NCI-H1436 (cell line): Measurements from ENCODE around the gene SPRR2D.
"Not testable (repeated sequence)": the region's sequence is repeated elsewhere in the genome, so short reads cannot be mapped to it uniquely, and the experiment has no call there.

ENCODE experiments used
- DNase-seq: peaks from one replicate; lab custom pipeline; 2025; lab: John Stamatoyannopoulos, UW

SPRR2D gene

DNA sequence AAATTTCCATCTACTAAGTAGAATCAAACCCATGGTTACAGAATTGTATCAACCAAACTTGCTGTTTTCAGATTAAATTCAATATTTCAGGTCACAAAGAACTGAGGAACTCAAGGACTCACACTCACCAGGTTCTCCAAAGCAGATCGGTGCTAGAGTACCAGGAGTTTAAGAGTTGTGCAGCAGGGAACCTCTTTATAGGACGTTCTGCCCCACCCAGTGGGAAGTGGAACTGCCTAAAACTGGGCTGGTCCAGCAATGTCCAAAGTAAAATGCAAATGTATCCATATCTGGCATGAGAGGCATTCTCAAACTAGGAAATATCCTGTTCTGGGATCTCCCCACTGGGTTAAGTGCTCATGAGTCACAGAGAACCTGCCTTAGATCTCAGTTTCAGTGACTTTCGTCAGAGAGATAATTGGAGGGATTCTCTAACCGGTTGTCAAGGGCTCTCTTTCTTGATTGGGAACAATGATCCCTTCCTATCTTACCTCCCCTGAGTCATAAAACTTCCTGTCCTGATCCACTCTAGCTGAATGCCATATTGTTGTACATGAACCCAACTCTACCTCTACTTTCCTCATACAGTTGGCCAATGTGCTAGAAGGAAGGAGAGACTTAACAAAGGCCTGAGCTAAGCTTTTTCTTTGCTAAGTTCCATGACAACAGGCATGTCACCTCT lies at the start of gene SPRR2D:
Gene SPRR2D (minus strand): TSS at position 171 of the 682 bp plus-strand sequence. CDS start 774 bp downstream, outside the sequence.
- DNase-seq: no peak

DNA sequence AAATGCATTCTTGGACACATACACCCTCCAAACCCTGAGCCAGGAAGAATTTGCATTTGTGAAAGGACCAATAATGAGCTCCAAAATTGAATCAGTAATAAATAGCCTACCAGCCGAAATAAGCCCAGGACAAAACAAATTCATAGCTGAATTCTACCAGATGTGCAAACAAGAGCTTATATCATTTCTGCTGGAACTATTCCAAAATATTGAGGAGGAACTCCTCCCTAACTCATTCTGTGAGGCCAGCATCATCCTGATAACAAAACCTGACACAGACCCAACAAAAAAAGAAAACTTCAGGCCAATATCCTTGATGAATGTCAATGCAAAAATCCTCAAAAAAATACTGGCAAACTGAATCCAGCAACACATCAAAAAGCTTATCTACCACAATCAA lies 46.7 kb upstream of the SPRR2D start:
- no peak for DNase-seq

DNA sequence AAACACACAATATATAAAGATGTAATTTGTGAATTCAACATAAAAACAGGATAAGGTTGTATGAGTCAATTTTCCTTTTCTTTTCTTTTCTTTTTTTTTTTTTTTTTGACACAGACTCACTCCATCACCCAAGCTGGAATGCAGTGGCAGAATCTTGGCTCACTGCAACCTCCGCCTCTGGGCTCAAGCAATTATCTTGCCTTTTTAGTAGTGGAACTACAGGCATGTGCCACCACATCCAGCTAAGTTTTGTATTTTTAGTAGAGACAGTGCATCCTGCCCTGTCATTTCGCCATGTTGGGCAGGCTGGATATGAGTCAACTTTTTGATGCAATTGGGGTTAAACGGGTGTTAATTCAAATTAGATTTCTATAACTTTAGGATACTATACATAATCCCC lies 40.8 kb upstream of the SPRR2D start:
- no peak for DNase-seq

DNA sequence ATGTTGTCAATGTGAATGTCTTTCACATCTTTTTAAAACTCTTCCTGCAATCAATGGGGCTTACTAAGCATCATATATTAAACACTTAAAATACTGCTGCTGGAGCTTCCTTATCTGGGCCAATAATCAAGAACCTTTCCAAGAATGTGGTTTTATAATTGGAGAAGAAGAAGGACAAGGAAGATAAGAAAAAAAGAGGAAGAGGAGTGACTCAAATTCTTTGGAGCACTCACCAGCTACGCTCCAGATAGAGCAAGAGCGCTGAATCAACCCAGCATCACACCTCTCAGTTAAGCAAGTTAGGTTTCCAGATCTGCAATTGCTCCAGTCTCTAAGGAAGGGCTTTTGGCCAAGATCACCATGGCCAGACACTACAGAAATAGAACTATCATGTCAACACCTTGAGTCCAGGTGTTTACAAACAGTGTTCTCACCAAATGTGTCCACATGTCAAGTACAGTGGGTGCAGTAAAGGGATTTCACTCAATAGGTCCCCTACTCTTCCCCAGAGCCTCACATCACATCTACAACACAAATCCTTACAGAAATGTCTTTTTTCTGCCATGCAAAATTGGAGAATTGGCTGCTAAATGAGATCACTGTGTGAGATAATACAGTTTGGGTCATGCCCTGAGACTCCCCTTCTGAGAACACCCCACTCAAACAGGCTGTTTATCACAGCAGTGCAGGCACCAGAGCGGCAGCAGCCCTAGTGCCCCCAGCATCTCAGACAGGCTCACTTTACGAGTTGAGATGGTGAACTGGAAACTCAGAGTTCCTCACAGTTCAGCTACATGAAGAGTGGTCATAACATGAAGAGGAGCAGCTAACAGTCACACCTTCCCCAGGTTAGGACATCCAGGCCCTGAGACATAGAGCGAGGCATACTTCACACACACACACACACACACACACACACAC lies 32.1 kb upstream of the SPRR2D start:
- DNase-seq: no peak

DNA sequence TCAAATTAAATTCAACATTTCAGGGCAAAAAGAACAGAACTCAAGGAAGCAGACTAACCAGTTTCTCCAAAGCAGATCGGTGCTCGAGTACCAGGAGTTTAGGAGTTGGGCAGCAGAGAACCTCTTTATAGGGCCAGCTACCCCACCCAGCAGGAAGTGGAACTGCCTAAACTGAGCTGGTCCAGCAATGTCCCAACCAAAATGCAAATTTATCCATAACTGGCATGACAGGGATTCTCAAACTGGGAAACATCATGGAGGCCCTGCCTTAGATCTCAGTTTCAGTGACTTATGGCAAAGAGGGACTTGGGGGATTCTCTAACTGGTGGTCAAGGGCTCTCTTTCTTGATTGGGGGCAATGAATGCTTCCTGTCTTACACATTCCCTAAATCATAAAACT lies 30.6 kb upstream of the SPRR2D start, which contains the start of gene SPRR2B:
Gene SPRR2B (minus strand): TSS at position 101 of the 400 bp plus-strand sequence. CDS start 772 bp downstream, outside the sequence.
- no peak for DNase-seq

DNA sequence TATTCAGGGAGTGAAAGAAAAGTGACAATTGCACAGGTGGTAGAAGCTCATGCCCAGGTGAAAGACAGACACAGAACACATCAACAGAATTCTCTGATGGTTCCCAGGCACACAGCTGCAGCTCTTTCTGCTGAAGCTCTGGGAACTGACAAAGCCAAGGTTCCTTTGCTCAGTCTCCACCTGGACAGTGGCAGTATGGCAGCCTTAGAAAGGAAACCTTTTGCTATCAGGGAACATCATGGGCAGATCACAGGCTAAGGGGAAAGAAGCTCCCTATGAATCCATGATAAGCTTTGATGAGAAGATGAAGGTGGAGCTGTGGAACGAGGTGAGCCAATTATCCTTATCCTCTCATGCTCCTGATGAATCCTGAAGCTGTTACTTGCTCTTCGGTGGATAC lies 29.3 kb upstream of the SPRR2D start:
- DNase-seq: no peak

DNA sequence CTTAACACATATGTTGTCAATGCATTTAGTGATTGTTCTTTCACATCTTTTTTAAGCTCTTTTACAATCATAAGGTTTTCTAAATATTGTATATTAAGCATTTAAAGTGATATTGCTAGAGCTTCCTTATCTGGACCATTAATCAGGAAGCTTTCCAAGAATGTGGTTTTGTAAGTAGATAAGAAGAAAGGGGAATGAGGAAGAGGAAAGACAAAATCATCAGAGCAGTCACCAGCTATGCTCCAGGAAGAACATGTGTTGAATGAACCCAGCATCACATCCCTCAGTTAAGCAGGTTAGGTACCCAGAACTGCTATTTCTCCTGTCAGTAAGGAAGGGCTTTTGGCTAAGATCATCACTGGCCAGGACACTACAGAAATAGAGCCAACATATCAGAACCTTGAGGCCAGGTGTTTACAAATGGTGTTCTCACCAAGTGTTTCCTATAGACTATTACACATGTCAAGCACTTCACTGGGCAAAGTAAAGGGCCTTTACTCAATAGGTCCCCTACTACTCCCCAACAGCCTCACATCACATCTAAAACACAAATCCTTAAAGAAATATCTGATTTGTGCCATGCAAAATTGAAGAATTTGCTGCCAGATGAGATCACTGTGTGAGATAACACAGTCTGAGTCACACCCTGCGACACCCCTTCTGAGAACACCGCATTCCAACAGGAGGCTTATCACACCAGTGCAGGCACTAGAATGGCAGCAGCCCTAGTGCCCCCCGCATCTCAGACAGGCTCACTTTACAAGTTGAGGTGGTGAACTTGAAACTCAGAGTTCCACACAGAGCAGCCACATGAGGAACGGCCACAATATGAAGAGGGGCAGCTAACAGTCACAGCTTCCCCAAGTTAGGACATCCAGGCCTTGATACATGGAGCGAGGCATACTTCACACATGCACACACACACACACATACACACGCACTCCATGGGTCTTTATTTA lies 18.2 kb upstream of the SPRR2D start:
- DNase-seq: no peak

DNA sequence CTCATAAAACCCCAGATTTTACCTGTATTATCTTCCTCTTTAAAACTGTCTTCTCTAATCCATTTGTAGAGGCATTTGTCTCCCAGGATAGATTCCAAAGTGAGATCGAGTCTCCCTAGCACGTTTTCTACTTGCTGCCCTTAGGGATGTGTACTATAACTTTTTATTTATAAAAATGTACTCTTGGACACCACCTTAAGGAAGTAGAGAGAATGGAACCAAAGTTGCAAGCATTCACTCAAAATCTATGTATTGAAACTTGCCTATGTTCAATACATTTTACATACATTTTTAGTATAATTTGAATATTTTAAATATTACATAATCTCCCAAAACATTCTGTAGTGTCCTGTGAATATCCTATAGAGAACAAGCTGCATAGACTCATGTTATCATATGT lies 17.2 kb upstream of the SPRR2D start:
- DNase-seq: no peak

DNA sequence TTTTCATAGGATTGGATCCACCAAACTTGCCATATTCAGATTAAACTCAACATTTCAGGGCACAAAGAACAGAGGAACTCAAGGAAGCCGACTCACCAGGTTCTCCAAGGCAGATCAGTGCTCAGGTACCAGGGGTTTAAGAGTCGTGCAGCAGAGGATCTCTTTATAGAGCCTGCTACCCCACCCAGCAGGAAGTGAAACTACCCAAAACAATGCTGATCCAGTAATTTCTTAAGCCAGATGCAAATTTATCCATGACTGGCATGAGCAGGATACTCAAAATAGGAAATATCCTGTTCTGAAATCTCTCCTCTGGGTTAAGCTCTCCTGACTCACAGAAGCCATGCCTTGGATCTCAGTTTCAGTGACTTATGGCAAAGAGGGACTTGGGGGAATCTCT lies 16.5 kb upstream of the SPRR2D start, which contains the start of gene SPRR2A:
Gene SPRR2A (minus strand): TSS at position 138 of the 400 bp plus-strand sequence. CDS start 777 bp downstream, outside the sequence.
- DNase-seq: no peak

DNA sequence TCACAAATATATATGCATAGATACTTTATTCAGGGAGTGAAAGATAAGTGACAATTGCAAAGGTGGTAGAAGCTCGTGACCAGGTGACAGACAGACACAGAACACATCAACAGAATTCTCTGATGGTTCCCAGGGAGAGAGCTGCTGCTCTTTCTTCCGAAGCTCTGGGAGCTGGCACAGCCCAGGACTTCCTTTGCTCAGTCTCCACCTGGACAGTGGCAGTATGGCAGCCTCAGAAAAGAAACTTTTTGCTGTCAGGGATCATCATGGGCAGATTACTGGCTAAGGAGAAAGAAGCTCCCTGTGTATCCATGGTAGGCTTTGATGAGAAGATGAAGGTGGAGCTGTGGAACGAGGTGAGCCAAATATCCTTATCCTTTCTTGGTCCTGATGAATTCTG lies 15.2 kb upstream of the SPRR2D start:
- not testable (repeated sequence) for DNase-seq

DNA sequence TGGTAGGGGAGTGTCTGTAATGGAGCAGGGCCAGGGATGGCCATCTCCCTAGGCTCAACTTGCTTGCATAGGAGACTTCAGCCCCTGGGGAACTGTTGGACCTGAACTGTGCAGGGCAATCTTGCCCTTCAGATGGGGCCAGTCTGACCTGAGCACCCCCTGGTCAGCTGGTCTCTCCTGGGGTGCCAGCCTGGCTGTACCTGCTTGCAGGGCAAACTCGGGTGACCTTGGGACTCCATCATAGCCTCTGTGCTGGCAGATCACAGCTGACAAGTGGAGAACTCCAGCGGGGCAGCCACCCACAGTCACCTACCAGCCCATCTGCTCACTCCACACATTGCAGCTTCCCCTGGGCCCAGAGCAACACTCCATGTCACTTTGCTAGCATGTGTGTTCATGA lies 8.3 kb upstream of the SPRR2D start:
- no peak for DNase-seq

DNA sequence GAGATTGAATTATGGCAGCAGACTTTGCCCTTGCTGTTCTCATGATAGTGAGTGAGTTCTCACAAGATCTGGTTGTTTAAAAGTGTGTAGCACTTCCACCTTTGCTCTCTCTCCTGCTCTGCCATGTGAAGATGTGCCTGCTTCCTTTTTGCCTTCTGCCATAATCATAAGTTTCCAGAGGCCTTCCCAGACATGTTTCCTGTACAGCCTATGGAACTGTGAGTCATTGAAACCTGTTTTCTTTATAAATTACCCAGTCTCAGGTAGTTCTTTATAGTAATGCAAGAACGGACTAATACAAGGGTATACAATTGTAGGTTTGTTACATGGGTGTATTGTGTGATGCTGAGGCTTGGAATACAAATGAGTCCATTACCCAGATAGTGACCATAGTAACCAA lies 5.7 kb downstream of the SPRR2D start:
- no peak for DNase-seq

DNA sequence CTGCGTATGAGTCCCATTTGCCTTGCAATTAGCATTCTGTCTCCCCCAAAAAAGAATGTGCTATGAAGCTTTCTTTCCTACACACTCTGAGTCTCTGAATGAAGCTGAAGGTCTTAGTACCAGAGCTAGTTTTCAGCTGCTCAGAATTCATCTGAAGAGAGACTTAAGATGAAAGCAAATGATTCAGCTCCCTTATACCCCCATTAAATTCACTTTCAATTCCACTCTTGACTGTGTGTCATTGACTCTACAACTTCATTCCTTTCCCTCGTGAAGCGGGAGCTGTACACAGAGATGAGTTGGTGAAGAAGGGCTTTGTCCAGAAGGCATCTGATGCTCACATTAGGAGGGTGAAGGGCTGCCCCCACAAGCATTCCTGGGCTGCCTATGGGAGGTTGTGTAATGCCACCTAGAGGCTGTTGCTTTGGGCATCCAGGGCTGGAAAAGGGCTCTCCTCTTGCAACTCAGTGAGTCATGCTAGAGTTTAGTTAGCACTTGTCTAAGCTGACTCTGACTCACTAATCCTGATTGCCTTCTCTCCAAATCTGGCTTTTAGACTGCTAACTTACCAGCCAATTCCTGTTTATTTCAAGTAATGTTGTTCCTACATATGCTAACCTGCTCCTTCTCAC lies 8.1 kb downstream of the SPRR2D start:
- DNase-seq: no peak

DNA sequence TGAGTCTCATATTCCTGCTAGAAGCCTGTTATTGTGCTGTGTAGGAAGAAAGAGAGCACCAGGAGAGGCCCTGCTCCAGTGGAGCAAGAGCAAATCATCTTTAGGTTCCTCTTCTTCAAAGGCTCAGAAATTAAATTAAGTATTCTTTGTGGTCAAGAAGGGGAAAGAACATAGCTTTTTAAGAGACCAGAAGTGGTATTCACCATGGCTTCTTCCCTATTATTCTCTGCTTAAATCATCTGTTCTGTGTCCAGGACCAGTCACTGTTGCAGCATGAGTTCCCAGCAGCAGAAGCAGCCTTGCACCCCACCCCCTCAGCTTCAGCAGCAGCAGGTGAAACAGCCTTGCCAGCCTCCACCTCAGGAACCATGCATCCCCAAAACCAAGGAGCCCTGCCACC lies 8.8 kb downstream of the SPRR2D start:
- DNase-seq: no peak

DNA sequence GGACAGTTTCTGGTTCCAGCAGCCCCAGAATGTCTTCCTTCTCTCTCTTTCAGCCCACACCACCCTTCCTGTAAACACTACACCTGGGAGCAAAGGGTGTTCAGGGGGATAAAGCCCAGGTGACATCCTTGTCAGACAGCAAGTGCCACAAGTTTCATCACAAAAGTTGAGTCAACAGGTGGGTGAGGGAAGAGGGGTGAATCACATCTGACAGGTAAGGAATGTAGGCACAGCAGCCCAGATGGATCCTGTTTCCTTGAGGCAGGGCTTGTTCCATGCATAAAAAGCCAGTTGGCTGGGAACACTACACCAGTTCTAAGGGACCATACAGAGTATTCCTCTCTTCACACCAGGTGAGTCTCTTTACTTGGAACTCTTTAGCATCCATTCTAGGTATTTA lies 10.0 kb downstream of the SPRR2D start, which contains the start of gene SPRR1B:
Gene SPRR1B (plus strand): TSS at position 309 of the 400 bp plus-strand sequence. CDS start 1,143 bp downstream, outside the sequence.
- no peak for DNase-seq

DNA sequence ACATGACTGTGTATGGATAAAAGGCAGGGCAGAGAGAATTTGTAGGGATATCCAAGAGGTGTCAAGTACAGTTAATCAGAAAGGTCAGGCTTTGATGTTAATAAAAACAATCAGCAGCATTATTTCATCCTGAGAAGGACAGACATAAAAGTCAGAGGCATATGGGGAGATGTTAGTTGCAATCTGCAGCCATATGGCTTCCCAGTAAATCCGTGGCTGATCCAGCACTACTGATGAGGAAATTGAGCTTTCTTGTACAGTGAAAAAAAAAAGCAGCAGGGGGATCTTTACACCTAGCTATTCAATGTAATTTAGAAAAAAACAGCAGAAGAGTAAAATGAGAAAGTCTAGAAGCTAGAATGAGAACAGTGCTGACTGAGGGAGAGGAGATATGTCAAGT lies 12.2 kb downstream of the SPRR2D start:
- DNase-seq: no peak

DNA sequence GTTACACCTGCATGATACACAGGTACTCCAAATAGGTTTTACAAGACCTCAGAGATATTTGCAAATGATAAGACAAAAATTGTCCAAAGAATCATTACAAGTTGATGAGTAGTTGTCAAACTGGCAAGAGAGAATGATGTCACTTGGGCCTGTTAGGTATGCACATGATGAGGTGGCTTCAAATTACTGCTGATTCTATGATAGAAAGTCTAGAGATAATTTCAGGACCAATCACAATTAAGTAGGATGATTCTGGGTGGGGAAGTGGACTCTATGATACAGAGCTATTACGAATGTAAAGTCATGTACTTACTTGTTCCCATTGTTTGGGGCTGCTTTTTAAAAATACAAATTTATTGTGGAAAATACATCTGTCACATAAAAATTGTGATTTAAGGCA lies 15.1 kb downstream of the SPRR2D start:
- no peak for DNase-seq

DNA sequence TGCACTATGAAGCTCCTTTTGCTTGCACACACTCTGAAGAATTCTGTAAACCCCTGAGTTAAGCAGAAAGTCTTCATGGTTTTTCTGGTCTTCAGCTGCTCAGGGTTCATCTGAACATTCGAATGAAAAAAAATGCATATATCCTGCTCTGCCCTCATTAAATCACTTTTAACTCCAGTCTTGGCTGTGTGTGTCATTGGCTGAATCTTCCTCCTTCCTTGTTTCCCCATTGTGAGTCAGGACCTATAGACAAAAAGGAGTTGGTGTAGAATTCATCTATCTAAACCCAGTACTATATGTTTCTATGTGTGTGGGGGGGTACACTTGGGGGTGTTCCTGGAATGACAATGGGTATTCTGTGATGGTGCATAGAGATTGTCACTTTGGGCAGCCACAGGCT lies 16.5 kb downstream of the SPRR2D start:
- no peak for DNase-seq

DNA sequence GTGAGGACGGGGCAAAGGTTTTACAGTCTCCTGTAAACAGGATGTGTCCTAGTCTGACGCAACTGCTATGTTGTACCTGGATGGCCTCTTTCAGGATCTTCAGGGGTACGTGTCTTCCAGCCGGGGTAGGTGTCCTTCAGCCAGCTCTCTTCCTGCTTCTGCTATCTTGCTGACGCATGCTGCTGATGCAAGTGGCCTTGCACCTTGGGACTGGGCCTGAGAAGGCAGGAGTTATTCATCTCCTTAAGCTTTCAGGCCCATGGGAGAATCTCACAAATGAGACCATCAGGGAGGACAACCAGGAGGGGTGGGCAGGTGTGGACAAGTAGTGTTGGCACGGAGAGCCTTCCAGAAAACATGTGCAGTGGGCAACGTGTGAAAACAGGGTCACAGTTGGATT lies 17.8 kb downstream of the SPRR2D start:
- no peak for DNase-seq

DNA sequence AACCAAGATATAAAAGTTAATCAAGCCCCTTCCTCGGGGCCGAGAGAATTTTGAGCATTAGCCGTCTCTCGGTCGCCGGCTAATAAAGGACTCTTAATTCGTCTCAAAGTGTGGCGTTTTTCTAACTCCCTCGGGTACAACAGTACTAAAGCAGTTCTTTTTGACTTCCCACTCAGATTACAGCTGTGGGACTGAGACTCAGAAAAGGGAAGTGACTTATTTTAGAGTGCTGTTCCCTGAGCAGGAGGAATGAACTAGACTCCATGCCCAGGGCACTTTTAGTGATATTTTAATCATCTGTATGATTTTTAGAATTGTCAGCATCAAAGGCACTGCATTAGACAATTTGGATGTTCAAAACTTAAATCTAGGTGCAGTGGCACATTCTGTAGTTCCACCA lies 18.6 kb downstream of the SPRR2D start:
- DNase-seq: not testable (repeated sequence)

DNA sequence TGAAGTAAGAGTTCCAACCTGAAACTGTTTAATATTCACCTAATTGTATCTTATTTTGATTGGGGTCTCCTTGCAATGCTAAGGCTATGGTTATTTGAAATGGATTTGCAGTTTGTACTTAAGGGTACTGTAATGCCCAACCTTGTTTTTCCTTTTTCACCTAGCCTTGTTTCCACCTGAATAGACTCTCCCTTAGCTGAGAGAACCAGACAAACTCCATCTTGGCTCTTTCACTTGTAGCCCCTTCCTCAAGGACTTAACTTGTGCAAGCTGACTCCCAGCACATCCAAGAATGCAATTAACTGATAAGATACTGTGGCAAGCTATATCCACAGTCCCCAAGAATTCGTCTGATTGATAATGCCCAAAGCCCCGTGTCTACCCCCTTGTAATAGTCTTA lies 19.1 kb downstream of the SPRR2D start:
- DNase-seq: not testable (repeated sequence)
